OCI-LY3 (cell line): ENCODE measurements around the gene SAMD9.

ENCODE experiments used
- H2AFZ ChIP-seq: fragments of 200-600, 300-600 bp; shearing (Covaris generic); 2 replicates; pipeline ENCODE4 v1.6.0; 2014; ENCODE audit warnings: antibody characterized with exemption, low read depth, low read length
- H3K27ac ChIP-seq: fragments of 200-600, 300-600 bp; sonication (generic); 2 replicates; pipeline ENCODE4 v1.5.1; 2014; ENCODE audit warnings: mild to moderate bottlenecking, low read length, moderate library complexity, mixed read lengths
- H3K27me3 ChIP-seq: fragments of 200-600, 300-600 bp; sonication (generic); 2 replicates; pipeline ENCODE4 v1.6.1; 2014; ENCODE audit warnings: low read depth, low read length, mixed read lengths
- H3K36me3 ChIP-seq: fragments of 200-600, 300-600 bp; sonication (generic); replicated peaks from 2 replicates; pipeline ENCODE3; 2014; ENCODE audit warnings: low read depth, low read length, mixed read lengths
- H3K4me1 ChIP-seq: fragments of 300-600, 200-600 bp; sonication (generic); 2 replicates; pipeline ENCODE4 v1.6.1; 2014; ENCODE audit warnings: low read length, mixed read lengths
- H3K4me2 ChIP-seq: fragments of 200-600, 300-600 bp; sonication (generic); 2 replicates; pipeline ENCODE4 v1.6.1; 2014; ENCODE audit warnings: low read length, mixed read lengths
- H3K4me3 ChIP-seq: fragments of 300-600, 200-600 bp; sonication (generic); 2 replicates; pipeline ENCODE4 v1.5.1; 2014; ENCODE audit warnings: antibody characterized with exemption, mild to moderate bottlenecking, low read length, moderate library complexity
- H3K79me2 ChIP-seq: fragments of 300-600, 200-600 bp; shearing (Covaris generic); 2 replicates; pipeline ENCODE4 v1.6.1; 2014; ENCODE audit warnings: mild to moderate bottlenecking, low read length, mixed read lengths
- H3K9ac ChIP-seq: fragments of 300-600, 200-600 bp; shearing (Covaris generic); 2 replicates; pipeline ENCODE4 v1.6.0; 2014; ENCODE audit warnings: mild to moderate bottlenecking, low read length, moderate library complexity
- H3K9me3 ChIP-seq: fragments of 200-600, 300-600 bp; shearing (Covaris generic); 2 replicates; pipeline ENCODE4 v1.6.1; 2014; ENCODE audit warnings: low read length, mixed read lengths; ENCODE audit not compliant: insufficient read depth
- H4K20me1 ChIP-seq: fragments of 200-600, 300-600 bp; sonication (generic); 2 replicates; pipeline ENCODE4 v1.6.1; 2016; ENCODE audit warnings: low read length, mixed read lengths; ENCODE audit not compliant: insufficient read depth
- CTCF ChIP-seq: fragments of 200-600, 300-600 bp; sonication (generic); IDR thresholded peaks from 2 replicates; pipeline ENCODE4 v1.5.1; 2014; ENCODE audit warnings: antibody characterized with exemption, low read length, low read depth
- EZH2phosphoT487 ChIP-seq: fragments of 200-600 bp; shearing (Covaris generic); IDR thresholded peaks from 2 replicates; pipeline ENCODE4 v1.6.1; 2018; ENCODE audit warnings: antibody characterized with exemption, mixed run types, low read depth

The SAMD9 gene

GRCh38 chr7:93120592-93121549 lies 3.1 kb upstream of the SAMD9 start:
- H3K9me3 ChIP-seq, result no peaks in the 10 kb centered on the region
- H4K20me1 ChIP-seq, result no peaks in the 10 kb centered on the region
- no peak overlapping the region for H3K9ac ChIP-seq
- no peaks in the 10 kb centered on the region for H3K36me3 ChIP-seq
- H3K79me2 ChIP-seq, result 0 out of 2 replicates have a peak, but pooled peaks cover 3% of the 10 kb centered on the region
- H3K27me3 ChIP-seq, result no peaks in the 10 kb centered on the region
- H3K27ac ChIP-seq, result no peak overlapping the region
- H2AFZ ChIP-seq, result no peak overlapping the region
- H3K4me2 ChIP-seq, result no peak overlapping the region
- TF ChIP-seq EZH2phosphoT487 (no peak), CTCF (no peak)
- H3K4me3 ChIP-seq, result no peak overlapping the region
- peaks cover 18% of the 10 kb centered on the region for H3K4me1 ChIP-seq

GRCh38 chr7:93119191-93119905 lies 1.6 kb upstream of the SAMD9 start:
- no peak overlapping the region for H3K27ac ChIP-seq
- no peaks in the 10 kb centered on the region for H3K9me3 ChIP-seq
- H3K9ac ChIP-seq, result no peak overlapping the region
- peaks cover 18% of the 10 kb centered on the region for H3K4me1 ChIP-seq
- no peak overlapping the region for H3K4me3 ChIP-seq
- 0 out of 2 replicates have a peak, but pooled peaks cover 3% of the 10 kb centered on the region for H3K79me2 ChIP-seq
- H3K27me3 ChIP-seq, result no peaks in the 10 kb centered on the region
- H2AFZ ChIP-seq, result no peak overlapping the region
- no peak overlapping the region for H3K4me2 ChIP-seq
- H3K36me3 ChIP-seq, result peaks cover 4% of the 10 kb centered on the region
- H4K20me1 ChIP-seq, result no peaks in the 10 kb centered on the region
- TF ChIP-seq CTCF (no peak), EZH2phosphoT487 (no peak)

- Histone ChIP-seq H3K27me3 (no peaks in the 10 kb centered on the region), H3K4me1 (peaks cover 18% of the 10 kb centered on the region), H4K20me1 (no peaks in the 10 kb centered on the region), H3K36me3 (peaks cover 4% of the 10 kb centered on the region), H3K4me3 (peak overlapping the region; percentile 68), H3K79me2 (0 out of 2 replicates have a peak, but pooled peaks cover 3% of the 10 kb centered on the region), H3K27ac (peak overlapping the region; percentile 45), H3K4me2 (peak overlapping the region; percentile 68), H3K9me3 (no peaks in the 10 kb centered on the region), H2AFZ (peak overlapping the region; percentile 70; the same call in 1 of the 2 replicates), H3K9ac (peak overlapping the region; percentile 41)
- TF ChIP-seq CTCF (no peak), EZH2phosphoT487 (no peak)
These were observed 452 bp downstream of the SAMD9 start for GRCh38 chr7:93117327-93117726.

GRCh38 chr7:93115796-93116195 lies 2.0 kb downstream of the SAMD9 start:
- Histone ChIP-seq H3K9me3 (no peaks in the 10 kb centered on the region), H3K27ac (no peak overlapping the region), H3K36me3 (peaks cover 4% of the 10 kb centered on the region), H2AFZ (no peak overlapping the region), H4K20me1 (no peaks in the 10 kb centered on the region), H3K79me2 (0 out of 2 replicates have a peak, but pooled peaks cover 3% of the 10 kb centered on the region), H3K9ac (no peak overlapping the region), H3K4me3 (no peak overlapping the region), H3K4me1 (peaks cover 18% of the 10 kb centered on the region), H3K27me3 (no peaks in the 10 kb centered on the region), H3K4me2 (no peak overlapping the region)
- TF ChIP-seq CTCF, result no peak
- no peak for TF ChIP-seq EZH2phosphoT487
